HAP-1 (cell line): ENCODE results near the gene SLC35A2.
"Not testable (repeated sequence)": the region's sequence is repeated elsewhere in the genome, so short reads cannot be mapped to it uniquely, and the experiment has no call there.

Experiments used
- DNase-seq, 2 experiments: peaks; one replicate each; pipeline ENCODE4 v3.0.0-alpha.2; 2016 to 2020; ENCODE audit warnings: low spot score in 2 of 2
- H3K27me3 ChIP-seq: fragments of 250-450 bp; sonication (Bioruptor Pico); 2 replicates; pipeline ENCODE4 v1.5.1; 2020; ENCODE audit warnings: low read depth, mild to moderate bottlenecking, moderate library complexity
- H3K36me3 ChIP-seq: fragments of 250-450 bp; sonication (Bioruptor Pico); replicated peaks from 2 replicates; pipeline ENCODE4 v1.5.1; 2020; ENCODE audit warnings: mild to moderate bottlenecking
- H3K4me1 ChIP-seq: fragments of 250-450 bp; sonication (Bioruptor Pico); 2 replicates; pipeline ENCODE4 v1.5.1; 2020; ENCODE audit warnings: mild to moderate bottlenecking
- H3K4me3 ChIP-seq: fragments of 250-450 bp; sonication (Bioruptor Pico); 2 replicates; pipeline ENCODE4 v1.5.1; 2020; ENCODE audit warnings: mild to moderate bottlenecking, moderate library complexity
- H3K9me3 ChIP-seq: fragments of 250-450 bp; sonication (Bioruptor Pico); 2 replicates; pipeline ENCODE4 v1.5.1; 2020; ENCODE audit warnings: mild to moderate bottlenecking, moderate library complexity
- in situ Hi-C: fragments of 300-500 bp; cut with MboI; formaldehyde crosslinking; loops from 3 replicates; pipeline ENCODE4 v1.14.3; 2020; ENCODE audit warnings: low sequenced_read_pairs, inconsistent platforms, mixed read lengths

SLC35A2 gene

GRCh38 chrX:48890296-48890925 is 21.0 kb downstream of the SLC35A2 start:
- Histone ChIP-seq H3K27me3 (no peaks in the 10 kb centered on the region), H3K4me3 (no peak overlapping the region), H3K4me1 (peaks cover 8% of the 10 kb centered on the region; the same call in 1 of the 2 replicates), H3K9me3 (no peaks in the 10 kb centered on the region), H3K36me3 (peaks cover 23% of the 10 kb centered on the region)
- in situ Hi-C loops = no loop called here
- no peak for DNase-seq

GRCh38 chrX:48886586-48886985 is 24.9 kb downstream of the SLC35A2 start:
- H3K36me3 ChIP-seq, DNase-seq, H3K27me3 ChIP-seq, H3K4me3 ChIP-seq, H3K9me3 ChIP-seq, H3K4me1 ChIP-seq, in situ Hi-C loops: not testable (repeated sequence)

- Histone ChIP-seq H3K4me1 (no peaks in the 10 kb centered on the region), H3K9me3 (no peaks in the 10 kb centered on the region), H3K36me3 (no peaks in the 10 kb centered on the region), H3K4me3 (no peak overlapping the region), H3K27me3 (no peaks in the 10 kb centered on the region)
- DNase-seq = no peak
- in situ Hi-C loops = no loop called here
Measured at GRCh38 chrX:48883729-48884128, 27.7 kb downstream of the SLC35A2 start.

- H3K36me3 ChIP-seq, H3K4me1 ChIP-seq, H3K4me3 ChIP-seq, in situ Hi-C loops, DNase-seq, H3K27me3 ChIP-seq, H3K9me3 ChIP-seq: not testable (repeated sequence)
Measured at GRCh38 chrX:48876944-48877343, 34.5 kb downstream of the SLC35A2 start.

- H3K4me1 ChIP-seq, H3K36me3 ChIP-seq, H3K27me3 ChIP-seq, in situ Hi-C loops, H3K4me3 ChIP-seq, DNase-seq, H3K9me3 ChIP-seq: not testable (repeated sequence)
Measured at GRCh38 chrX:48872017-48872416, 39.4 kb downstream of the SLC35A2 start.

GRCh38 chrX:48864210-48864609 is 47.2 kb downstream of the SLC35A2 start:
- no peaks in the 10 kb centered on the region for H3K36me3 ChIP-seq
- no peaks in the 10 kb centered on the region for H3K27me3 ChIP-seq
- H3K4me3 ChIP-seq = no peak overlapping the region
- no peak for DNase-seq
- in situ Hi-C loops = no loop called here
- peaks cover 4% of the 10 kb centered on the region; the same call in 1 of the 2 replicates for H3K4me1 ChIP-seq
- no peaks in the 10 kb centered on the region for H3K9me3 ChIP-seq

GRCh38 chrX:48854898-48855297 is 56.5 kb downstream of the SLC35A2 start:
- H3K4me1 ChIP-seq = no peaks in the 10 kb centered on the region
- DNase-seq = no peak

GRCh38 chrX:48854121-48854804 is 57.2 kb downstream of the SLC35A2 start:
- H3K4me3 ChIP-seq, H3K9me3 ChIP-seq, H3K36me3 ChIP-seq, H3K4me1 ChIP-seq, H3K27me3 ChIP-seq, in situ Hi-C loops, DNase-seq: not testable (repeated sequence)

More at GRCh38 chrX:48854898-48855297, 56.5 kb downstream of the SLC35A2 start:
- in situ Hi-C loops = no loop called here
- Histone ChIP-seq H3K4me3 (no peak overlapping the region), H3K9me3 (no peaks in the 10 kb centered on the region; the same call in 1 of the 2 replicates), H3K27me3 (peaks cover 4% of the 10 kb centered on the region), H3K36me3 (no peaks in the 10 kb centered on the region)

GRCh38 chrX:48853494-48853893 is 58.0 kb downstream of the SLC35A2 start:
- DNase-seq, H3K9me3 ChIP-seq, H3K27me3 ChIP-seq, H3K4me1 ChIP-seq, H3K4me3 ChIP-seq, H3K36me3 ChIP-seq, in situ Hi-C loops: not testable (repeated sequence)
